Hematopoietic multipotent progenitor cell (in vitro differentiated cells): ENCODE measurements around the gene LRRC4. TPM values are rescaled to one million over a fixed set of nuclear protein-coding genes. Genes with fewer than 3 reads are reported as not detected.
A peak's percentile ranks its signal among the peaks of the same experiment; 100 is the strongest.

Experiments used
- DNase-seq, 3 donors: peaks; one replicate each; pipeline ENCODE4 v3.0.0-alpha.2; 2011 to 2015; ENCODE audit warnings: low read depth in 2 of 3, low spot score in 2 of 3
- total RNA-seq: library from RNA; depleted of rRNA; stranded (reverse); fragments of >200 nt; gene quantifications from one replicate; pipeline ENCODE4 v1.2.3, GENCODE V29; 2012

LRRC4 gene
- 0.54 TPM for total RNA-seq

GRCh38 chr7:128030654-128031611, at the start of gene LRRC4:
Gene LRRC4 (minus strand): TSS chr7:128031437. CDS start chr7:128030640, 797 bp downstream.
- DNase-seq = peak in 2 of 3 donors; percentile 42 to 64

DNA sequence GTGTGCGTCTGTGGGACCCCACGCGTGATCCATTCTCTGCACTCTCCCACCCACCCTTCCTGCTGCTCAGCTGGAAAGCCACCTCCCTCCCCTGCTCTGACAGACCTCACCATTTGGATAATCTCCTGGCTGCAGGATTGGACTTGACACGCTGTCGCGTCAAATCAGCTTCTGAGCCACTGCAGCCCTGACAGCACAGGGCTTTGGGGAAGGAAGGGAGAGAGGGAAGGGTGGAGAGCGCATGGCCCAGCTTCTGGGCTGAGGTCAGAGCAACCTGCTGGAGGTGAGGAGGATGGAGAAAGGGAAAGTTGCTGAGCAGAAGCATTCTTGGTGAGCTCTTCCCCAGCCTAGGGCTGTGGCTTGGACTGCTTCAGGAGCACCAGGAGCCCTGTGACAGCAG, 48.9 kb upstream of the LRRC4 start:
- DNase-seq = no peak

DNA sequence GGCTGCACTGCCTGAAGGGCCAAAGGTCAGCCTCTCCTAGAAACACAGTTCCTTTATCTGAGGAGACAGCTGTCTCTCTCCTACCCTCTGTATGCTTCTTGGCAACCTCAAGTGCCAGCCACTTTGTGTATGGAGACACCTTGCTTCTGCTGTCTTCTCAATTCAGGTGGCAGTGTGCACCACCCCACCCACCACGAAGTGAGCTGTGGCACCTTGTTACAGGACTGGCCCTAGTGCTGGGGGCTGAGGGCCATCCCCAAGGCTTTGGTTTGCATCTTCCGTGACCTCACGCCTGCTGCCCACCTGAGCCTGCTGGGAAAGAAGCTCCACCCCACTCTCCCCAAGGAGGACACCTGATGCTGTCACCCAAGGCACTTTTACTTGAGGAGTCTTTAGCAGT, 47.1 kb upstream of the LRRC4 start:
- DNase-seq = no peak

GRCh38 chr7:128076796-128077271, 45.6 kb upstream of the LRRC4 start:
- DNase-seq = peak in 1 of 3 donors; percentile 7

DNA sequence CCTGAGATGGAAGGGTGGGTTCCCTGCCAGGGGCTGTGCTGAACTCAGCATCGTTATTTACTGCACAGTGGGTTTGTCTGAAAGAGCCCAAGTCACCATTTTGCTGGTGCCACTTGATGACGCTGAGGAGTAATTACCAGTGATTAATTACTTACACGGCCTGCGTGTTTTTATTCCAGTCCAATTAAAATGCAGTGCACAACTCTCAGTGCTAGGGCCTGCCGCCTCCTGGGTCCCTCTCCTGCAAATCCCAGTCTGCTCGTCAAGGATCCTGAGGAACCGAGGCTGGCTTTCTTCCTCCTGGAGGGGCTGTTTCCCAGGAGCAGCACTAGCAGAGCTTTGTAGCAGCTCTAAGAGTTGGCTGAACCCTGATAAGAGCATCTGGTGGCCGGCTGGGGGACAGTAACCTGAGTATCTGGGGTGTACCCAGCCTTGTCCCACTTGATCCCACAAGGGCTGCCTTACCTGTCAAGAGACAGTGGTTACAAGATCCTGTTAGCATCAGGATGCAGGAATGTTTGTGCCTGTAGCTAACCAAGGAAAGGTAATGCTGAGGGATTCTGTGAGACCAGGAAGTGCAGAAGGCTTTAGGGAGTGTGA, 45.1 kb upstream of the LRRC4 start:
- DNase-seq = no peak

- DNase-seq = no peak
Measured at GRCh38 chr7:128075242-128076095, 44.2 kb upstream of the LRRC4 start.

DNA sequence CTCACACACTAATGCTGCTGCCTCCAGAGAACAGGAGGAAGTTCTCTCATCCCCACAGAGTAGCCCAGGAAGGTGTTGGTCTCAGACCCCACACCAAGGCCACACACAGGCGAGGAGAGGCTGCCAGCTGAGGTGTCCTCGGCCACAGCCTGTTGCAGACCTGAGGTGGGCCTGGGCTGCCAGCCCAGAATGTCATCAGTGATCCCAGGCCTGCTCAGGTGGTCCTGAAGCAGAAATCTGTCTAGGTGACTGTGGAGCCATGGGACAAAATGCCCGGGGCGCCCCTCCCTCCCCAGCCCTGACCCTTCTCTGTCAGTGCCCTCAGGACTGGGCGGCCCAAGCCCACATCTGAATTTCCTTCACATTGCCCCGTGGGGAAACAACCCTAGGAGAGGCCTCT, 43.5 kb upstream of the LRRC4 start:
- no peak for DNase-seq

DNA sequence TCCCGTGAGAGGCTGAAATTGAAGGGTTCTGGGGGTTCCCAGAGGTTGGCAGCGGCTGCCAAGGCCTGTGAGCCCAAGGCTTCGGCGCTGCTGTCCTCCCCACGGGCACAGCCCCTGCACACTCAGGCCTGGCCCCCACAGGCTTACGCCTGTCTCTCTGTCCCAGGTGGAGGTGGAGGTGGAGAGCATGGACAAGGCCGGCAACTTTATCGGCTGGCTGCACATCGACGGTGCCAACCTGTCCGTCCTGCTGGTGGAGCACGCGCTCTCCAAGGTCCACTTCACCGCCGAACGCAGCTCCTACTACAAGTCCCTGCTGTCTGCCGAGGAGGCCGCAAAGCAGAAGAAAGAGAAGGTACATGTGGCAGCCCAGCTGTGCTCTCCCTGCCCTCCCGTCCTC, 43.1 kb upstream of the LRRC4 start:
- no peak for DNase-seq

- DNase-seq = no peak
Measured at GRCh38 chr7:128073671-128074310, 42.6 kb upstream of the LRRC4 start.

DNA sequence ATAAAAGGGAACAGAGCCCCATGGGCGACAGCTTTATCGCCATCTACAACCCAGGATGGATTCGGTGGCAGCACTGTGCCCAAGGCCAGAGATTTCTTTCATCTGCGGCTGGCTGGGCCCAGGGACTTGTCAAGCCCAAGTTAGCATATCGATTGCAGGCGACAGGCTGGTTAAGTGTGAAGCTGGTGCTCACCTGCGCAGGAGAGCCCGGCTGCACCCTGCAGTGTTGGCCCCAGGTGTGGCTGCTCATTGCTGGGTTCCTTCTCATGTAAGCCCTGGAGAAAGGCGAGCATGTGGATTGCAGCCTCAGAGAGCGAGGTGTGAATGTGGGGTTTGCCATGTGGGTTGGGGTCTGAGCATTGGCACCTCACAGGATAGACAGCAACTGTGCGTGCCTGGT, 40.6 kb upstream of the LRRC4 start:
- no peak for DNase-seq

DNA sequence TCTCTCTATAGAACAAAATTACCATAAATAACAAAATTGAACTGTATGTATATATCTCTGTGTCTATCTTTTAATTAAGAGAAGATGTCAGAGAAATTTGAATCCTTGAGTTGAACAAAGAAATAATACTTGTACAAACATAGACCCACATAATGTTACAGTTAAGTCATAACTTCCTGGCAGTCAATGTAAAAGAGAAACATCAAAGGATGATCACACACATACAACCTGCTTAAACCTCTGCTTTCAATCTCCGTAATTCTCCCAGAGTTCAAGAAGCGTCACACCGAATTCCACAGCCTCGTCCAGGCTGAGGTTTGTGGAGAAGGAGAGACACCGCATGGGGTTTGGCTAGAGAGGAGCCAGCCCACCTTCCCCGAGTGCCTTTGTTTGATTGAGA, 40.1 kb upstream of the LRRC4 start:
- DNase-seq = no peak

GRCh38 chr7:128069373-128070364, 38.4 kb upstream of the LRRC4 start:
- DNase-seq = no peak

- no peak for DNase-seq
Measured at GRCh38 chr7:128068785-128069184, 37.5 kb upstream of the LRRC4 start.

DNA sequence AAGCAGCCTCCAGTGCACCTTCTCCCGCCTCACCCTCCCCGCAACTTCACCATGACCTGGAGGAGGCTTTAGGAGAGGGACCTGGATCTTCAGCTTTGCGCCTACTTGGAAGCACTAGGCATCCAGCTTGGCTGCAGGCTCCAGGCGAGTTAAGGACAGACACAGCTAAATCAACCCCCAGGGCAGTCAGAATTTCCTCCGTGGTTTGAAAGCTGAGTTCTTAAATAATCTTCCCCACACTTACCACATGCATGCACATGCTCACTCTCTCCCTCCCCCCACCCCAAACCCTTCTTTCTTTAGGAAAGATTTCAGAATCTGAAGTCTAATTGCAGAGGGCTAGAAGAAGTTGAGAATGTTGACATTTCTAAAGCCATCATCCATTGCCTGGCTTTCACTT, 36.7 kb upstream of the LRRC4 start:
- no peak for DNase-seq

DNA sequence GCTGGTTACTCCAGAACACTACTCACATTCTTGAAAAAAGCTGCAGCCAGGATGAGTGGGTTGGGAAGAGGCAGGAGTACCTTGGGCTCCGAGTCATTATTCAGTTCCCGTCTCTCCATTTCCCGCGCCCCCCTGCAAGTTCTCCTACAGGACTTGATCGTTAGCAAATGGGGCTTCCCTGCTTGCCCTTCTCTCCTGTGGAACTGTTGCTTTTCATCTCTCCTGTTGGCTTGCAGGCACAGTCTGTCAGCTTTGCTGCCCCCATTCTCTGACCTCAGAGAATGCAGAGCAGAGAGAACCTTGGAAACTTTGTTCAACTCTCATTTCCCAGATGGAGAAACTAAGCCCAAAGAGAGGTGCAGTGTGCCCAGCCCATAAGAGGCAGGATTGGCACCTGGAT, 35.6 kb upstream of the LRRC4 start:
- no peak for DNase-seq

DNA sequence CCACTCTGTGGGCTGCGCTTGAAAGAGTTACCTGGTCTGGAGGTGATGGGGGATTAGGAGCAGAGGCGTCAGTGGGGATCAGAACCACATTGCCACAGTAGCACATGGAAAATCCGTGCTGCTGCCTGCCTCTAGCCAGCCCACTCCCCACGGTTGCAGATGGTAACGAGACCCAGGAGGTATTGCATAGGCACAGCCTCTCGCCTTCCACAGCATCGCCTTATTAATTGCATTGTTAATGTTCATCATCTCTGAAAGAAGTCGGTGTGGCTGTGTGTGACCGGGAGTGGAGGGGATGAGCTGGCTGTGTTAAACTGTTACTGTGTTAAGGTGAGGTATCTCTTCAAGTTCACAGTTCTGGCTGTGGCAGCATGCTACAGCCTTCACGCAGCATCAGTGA, 35.2 kb upstream of the LRRC4 start:
- no peak for DNase-seq

DNA sequence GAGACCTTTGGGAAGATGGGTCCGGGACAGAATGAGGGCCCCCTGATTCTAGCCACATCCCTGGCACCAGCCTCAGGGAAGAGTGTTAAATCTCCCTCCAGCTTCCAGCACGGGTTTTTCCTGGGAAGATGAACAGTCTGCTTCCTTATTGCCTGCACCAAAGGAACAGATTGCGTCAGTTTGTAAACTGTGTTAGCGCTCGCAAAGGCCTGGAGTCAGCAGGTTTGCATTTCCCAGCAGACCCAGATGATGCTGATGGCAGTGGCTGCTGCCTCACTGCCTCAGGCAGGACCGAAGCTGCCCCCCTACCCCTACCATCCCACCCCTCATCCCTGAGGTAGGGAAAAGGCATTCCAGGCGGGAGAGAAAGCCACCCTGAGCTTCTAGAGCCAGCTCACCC, 34.6 kb upstream of the LRRC4 start:
- no peak for DNase-seq

GRCh38 chr7:128063088-128063487, 31.9 kb upstream of the LRRC4 start:
- DNase-seq = no peak

GRCh38 chr7:128060018-128060417, 28.8 kb upstream of the LRRC4 start:
- DNase-seq = no peak
